PFSK-1 (cell line): ENCODE data around the gene PRKAA1.

ENCODE experiments used
- FOXP2 ChIP-seq: optimal IDR thresholded peaks from 2 replicates; pipeline ENCODE3; 2011; ENCODE audit warnings: borderline replicate concordance, control low read depth, inconsistent platforms; ENCODE audit not compliant: insufficient read depth; ENCODE audit errors: extremely low read length, extremely low read depth
- POLR2AphosphoS5 ChIP-seq: IDR thresholded peaks from 2 replicates; pipeline ENCODE4 v1.6.1; 2012; ENCODE audit warnings: low read depth, mild to moderate bottlenecking, control low read depth, low read length, moderate library complexity
- REST ChIP-seq, 2 experiments: IDR thresholded peaks; 2 replicates each; pipeline versions ENCODE4 v1.6.1 to v1.8.0; 2011 to 2012; ENCODE audit warnings: low read depth in 2 of 2, low read length in 2 of 2, control low read depth in 1 of 2, inconsistent platforms in 1 of 2, mild to moderate bottlenecking in 1 of 2, moderate library complexity in 1 of 2; ENCODE audit not compliant: insufficient read depth in 1 of 2
- SIN3A ChIP-seq: IDR thresholded peaks from 2 replicates; pipeline ENCODE4 v1.6.1; 2012; ENCODE audit warnings: mild to moderate bottlenecking, low read length, moderate library complexity, borderline replicate concordance; ENCODE audit not compliant: insufficient read depth
- TAF1 ChIP-seq: IDR thresholded peaks from 2 replicates; pipeline ENCODE4 v1.6.1; 2012; ENCODE audit warnings: low read length, control low read depth, borderline replicate concordance; ENCODE audit not compliant: insufficient read depth

The PRKAA1 gene

GRCh38 chr5:40770764-40771163, 27.4 kb downstream of the PRKAA1 start:
- TF ChIP-seq REST (IDR thresholded peaks at IDR 0.05; ENCODE audit: insufficient read depth in 1 of 2, low read depth in 2 of 2, low read length in 2 of 2) (no peak), POLR2AphosphoS5 (no peak)

- no peak for TF ChIP-seq SIN3A
Measured at GRCh38 chr5:40762705-40763104, 35.5 kb downstream of the PRKAA1 start.

GRCh38 chr5:40757400-40757799, 40.8 kb downstream of the PRKAA1 start:
- TF ChIP-seq POLR2AphosphoS5, result no peak
- TF ChIP-seq SIN3A, result no peak
- no peak for TF ChIP-seq FOXP2
- no peak for TF ChIP-seq REST (IDR thresholded peaks at IDR 0.05; ENCODE audit: insufficient read depth in 1 of 2, low read depth in 2 of 2, low read length in 2 of 2)
- no peak for TF ChIP-seq TAF1

GRCh38 chr5:40755407-40756365, 42.5 kb downstream of the PRKAA1 start, which contains the start of gene TTC33:
Gene TTC33, minus strand, starts transcription at chr5:40755961. Its CDS starts 8,943 bp downstream, at chr5:40747018.
- TF ChIP-seq TAF1, result no peak
- TF ChIP-seq FOXP2, result peak; percentile 63
- peak; percentile 37; the same call in 1 of the 2 replicates for TF ChIP-seq POLR2AphosphoS5

- TF ChIP-seq SIN3A (no peak), POLR2AphosphoS5 (peak; percentile 43; the same call in 1 of the 2 replicates)
Measured at GRCh38 chr5:40755093-40755406, 43.1 kb downstream of the PRKAA1 start.

- TF ChIP-seq POLR2AphosphoS5, result no peak
- TF ChIP-seq FOXP2, result no peak
- no peak for TF ChIP-seq TAF1
- no peak for TF ChIP-seq SIN3A
- TF ChIP-seq REST (IDR thresholded peaks at IDR 0.05; ENCODE audit: insufficient read depth in 1 of 2, low read depth in 2 of 2, low read length in 2 of 2), result no peak
Measured at GRCh38 chr5:40754381-40755092, 43.6 kb downstream of the PRKAA1 start.
